Measurements from ENCODE around the gene MYOF. TPM values are rescaled to one million over a fixed set of nuclear protein-coding genes. Genes with fewer than 3 reads are reported as not detected.

The MYOF gene
- total RNA-seq, 1 donor from 2014 or later, result 208 TPM

- DNase-seq (ENCODE audit: low read depth), result no peak
- no peak for TF ChIP-seq CTCF (conservative IDR thresholded peaks at IDR 0.05; ENCODE audit: low read depth, low read length)
- no peak overlapping the region for H3K4me3 ChIP-seq (ENCODE audit: low read depth, low read length)
Measured at GRCh38 chr10:93342366-93342765, 139.8 kb downstream of the MYOF start.

- no peak overlapping the region for H3K4me3 ChIP-seq (ENCODE audit: low read depth, low read length)
- TF ChIP-seq CTCF (conservative IDR thresholded peaks at IDR 0.05; ENCODE audit: low read depth, low read length), result no peak
Measured at GRCh38 chr10:93337309-93337721, 144.8 kb downstream of the MYOF start.

GRCh38 chr10:93336678-93337077, 145.5 kb downstream of the MYOF start:
- H3K4me3 ChIP-seq (ENCODE audit: low read depth, low read length), result no peak overlapping the region
- DNase-seq (ENCODE audit: low read depth), result no peak
- no peak for TF ChIP-seq CTCF (conservative IDR thresholded peaks at IDR 0.05; ENCODE audit: low read depth, low read length)

More at GRCh38 chr10:93337309-93337721, 144.8 kb downstream of the MYOF start:
- DNase-seq (ENCODE audit: low read depth), result no peak

GRCh38 chr10:93336110-93336509, 146.0 kb downstream of the MYOF start:
- H3K4me3 ChIP-seq (ENCODE audit: low read depth, low read length), result no peak overlapping the region
- no peak for TF ChIP-seq CTCF (conservative IDR thresholded peaks at IDR 0.05; ENCODE audit: low read depth, low read length)
- no peak for DNase-seq (ENCODE audit: low read depth)

GRCh38 chr10:93334901-93335327, 147.2 kb downstream of the MYOF start:
- DNase-seq (ENCODE audit: low read depth), result no peak
- no peak for TF ChIP-seq CTCF (conservative IDR thresholded peaks at IDR 0.05; ENCODE audit: low read depth, low read length)
- no peak overlapping the region for H3K4me3 ChIP-seq (ENCODE audit: low read depth, low read length)

GRCh38 chr10:93334181-93334580, 148.0 kb downstream of the MYOF start:
- TF ChIP-seq CTCF (conservative IDR thresholded peaks at IDR 0.05; ENCODE audit: low read depth, low read length), result no peak
- DNase-seq (ENCODE audit: low read depth), result no peak
- H3K4me3 ChIP-seq (ENCODE audit: low read depth, low read length), result no peak overlapping the region

- H3K4me3 ChIP-seq (ENCODE audit: low read depth, low read length), result no peak overlapping the region
- no peak for DNase-seq (ENCODE audit: low read depth)
- TF ChIP-seq CTCF (conservative IDR thresholded peaks at IDR 0.05; ENCODE audit: low read depth, low read length), result no peak
Measured at GRCh38 chr10:93333278-93333978, 148.7 kb downstream of the MYOF start.

Data from epithelial cell of proximal tubule (primary cell).